HEK293 (cell line): ENCODE measurements around the gene MUC20.

Source experiments
- CTCF ChIA-PET: fragments of 350-600 bp; formaldehyde crosslinking; extraction: SDS; loops from one replicate; lab custom pipeline; 2021; ENCODE audit warnings: antibody characterized with exemption; lab: Yijun Ruan, JAX
- POLR2A ChIA-PET: fragments of 300-600 bp; formaldehyde crosslinking; extraction: SDS; loops from one replicate; lab custom pipeline; 2020; ENCODE audit warnings: antibody characterized with exemption, inconsistent platforms; lab: Yijun Ruan, JAX
- H3K27ac ChIP-seq: fragments of 200-500 bp; sonication (Bioruptor generic); 2 replicates; pipeline ENCODE4 v1.5.1; 2014; ENCODE audit warnings: low read depth, low read length, control low read depth, inconsistent platforms; ENCODE audit errors: extremely low read depth
- H3K36me3 ChIP-seq, 2 experiments: fragments of 200-500 bp in 1 of 2; sonication (Bioruptor generic) in 1 of 2; 1 replicate in 1 of 2; 2 replicates in 1 of 2; pipeline ENCODE4 v1.5.1; 2014 to 2017; ENCODE audit warnings: inconsistent platforms in 2 of 2, low read length in 2 of 2; ENCODE audit not compliant: control insufficient read depth in 2 of 2, insufficient read depth in 1 of 2
- H3K4me1 ChIP-seq: fragments of 200-500 bp; sonication (Bioruptor generic); 2 replicates; pipeline ENCODE4 v1.5.1; 2014; ENCODE audit warnings: mild to moderate bottlenecking, low read length, inconsistent platforms; ENCODE audit not compliant: control insufficient read depth, insufficient read depth
- H3K4me3 ChIP-seq: 2 replicates; pipeline ENCODE4 v1.5.1; 2011; ENCODE audit warnings: low read depth, mild to moderate bottlenecking, control low read depth, low read length, moderate library complexity
- H3K9me3 ChIP-seq: fragments of 200-500 bp; sonication (Bioruptor generic); 2 replicates; pipeline ENCODE4 v1.5.1; 2014; ENCODE audit warnings: low read depth, low read length, inconsistent platforms; ENCODE audit not compliant: control insufficient read depth, insufficient read depth
- BCL6B ChIP-seq: fragments of 450-650 bp; formaldehyde crosslinking; IDR thresholded peaks from 2 replicates; pipeline ENCODE4 v1.5.1; 2017; ENCODE audit warnings: missing biosample characterization, missing genetic modification characterization
- GLIS1 ChIP-seq: fragments of 450-650 bp; formaldehyde crosslinking; IDR thresholded peaks from 2 replicates; pipeline ENCODE4 v1.5.1; 2016; ENCODE audit warnings: missing biosample characterization, missing genetic modification characterization
- HOXC10 ChIP-seq: sonication (generic); formaldehyde crosslinking; IDR thresholded peaks from 2 replicates; pipeline ENCODE4 v1.8.1; 2023; ENCODE audit warnings: mild to moderate bottlenecking, missing genetic modification reagents
- IKZF3 ChIP-seq: fragments of 450-650 bp; IDR thresholded peaks from 2 replicates; pipeline ENCODE4 v1.5.0; 2018; ENCODE audit warnings: missing biosample characterization, mild to moderate bottlenecking, missing genetic modification characterization, moderate library complexity
- INSM2 ChIP-seq: fragments of 450-650 bp; formaldehyde crosslinking; IDR thresholded peaks from 2 replicates; pipeline ENCODE4 v1.5.1; 2016; ENCODE audit warnings: missing biosample characterization, missing genetic modification characterization
- PRDM1 ChIP-seq: fragments of 450-650 bp; formaldehyde crosslinking; IDR thresholded peaks from 2 replicates; pipeline ENCODE4; 2016; ENCODE audit warnings: missing biosample characterization, missing genetic modification characterization
- PRDM2 ChIP-seq: fragments of 450-650 bp; formaldehyde crosslinking; IDR thresholded peaks from 2 replicates; pipeline ENCODE4 v1.5.1; 2016; ENCODE audit warnings: missing biosample characterization, missing genetic modification characterization, borderline replicate concordance
- PRDM4 ChIP-seq: fragments of 450-650 bp; formaldehyde crosslinking; IDR thresholded peaks from 2 replicates; pipeline ENCODE4 v1.5.1; 2017; ENCODE audit warnings: missing biosample characterization, missing genetic modification characterization
- SCRT2 ChIP-seq: fragments of 450-650 bp; formaldehyde crosslinking; IDR thresholded peaks from 2 replicates; pipeline ENCODE4 v1.5.1; 2016; ENCODE audit warnings: missing biosample characterization, missing genetic modification characterization
- YY1 ChIP-seq: fragments of 450-650 bp; formaldehyde crosslinking; IDR thresholded peaks from 2 replicates; pipeline ENCODE4 v1.5.1; 2018; ENCODE audit warnings: missing biosample characterization, missing genetic modification characterization
- ZEB2 ChIP-seq: fragments of 450-650 bp; formaldehyde crosslinking; IDR thresholded peaks from 2 replicates; pipeline ENCODE4 v1.5.1; 2016; ENCODE audit warnings: missing biosample characterization, missing genetic modification characterization
- ZNF211 ChIP-seq: fragments of 450-650 bp; formaldehyde crosslinking; IDR thresholded peaks from 2 replicates; pipeline ENCODE4 v1.5.1; 2016; ENCODE audit warnings: low read depth, missing biosample characterization, missing genetic modification characterization
- ZNF48 ChIP-seq: fragments of 450-650 bp; formaldehyde crosslinking; IDR thresholded peaks from 2 replicates; pipeline ENCODE4 v1.5.1; 2016; ENCODE audit warnings: missing biosample characterization, missing genetic modification characterization
- ZNF585B ChIP-seq: fragments of 450-650 bp; formaldehyde crosslinking; IDR thresholded peaks from 2 replicates; pipeline ENCODE4 v1.5.1; 2016; ENCODE audit warnings: missing biosample characterization, missing genetic modification characterization
- ZNF610 ChIP-seq: fragments of 450-650 bp; formaldehyde crosslinking; IDR thresholded peaks from 2 replicates; pipeline ENCODE4 v1.5.1; 2016; ENCODE audit warnings: missing biosample characterization, missing genetic modification characterization, borderline replicate concordance
- ZNF621 ChIP-seq: fragments of 450-650 bp; formaldehyde crosslinking; IDR thresholded peaks from 2 replicates; pipeline ENCODE4 v1.5.1; 2017; ENCODE audit warnings: missing biosample characterization, missing genetic modification characterization
- ZNF624 ChIP-seq: fragments of 450-650 bp; formaldehyde crosslinking; IDR thresholded peaks from 2 replicates; pipeline ENCODE4 v1.5.1; 2017; ENCODE audit warnings: missing biosample characterization, missing genetic modification characterization
- ZNF664 ChIP-seq: fragments of 450-650 bp; formaldehyde crosslinking; IDR thresholded peaks from 2 replicates; pipeline ENCODE4 v1.5.1; 2016; ENCODE audit warnings: missing biosample characterization, missing genetic modification characterization
- ZNF791 ChIP-seq: fragments of 450-650 bp; formaldehyde crosslinking; IDR thresholded peaks from 2 replicates; pipeline ENCODE4 v1.5.1; 2016; ENCODE audit warnings: missing biosample characterization, missing genetic modification characterization

MUC20 gene

GRCh38 chr3:195703776-195704175, 17.0 kb upstream of the MUC20 start:
- ChIA-PET CTCF (no interaction called here), POLR2A (no interaction called here)
- H3K36me3 ChIP-seq, result peaks cover 0 to 5% of the 10 kb centered on the region in 2 experiments; a peak in 1 of 3 replicates
- no peak overlapping the region for H3K27ac ChIP-seq
- TF ChIP-seq PRDM4 (tag by site-specific recombination) (no peak), ZNF211 (tag by site-specific recombination) (no peak), ZNF585B (tag by site-specific recombination) (no peak), ZNF610 (tag by site-specific recombination) (no peak), ZNF791 (tag by site-specific recombination) (no peak), HOXC10 (CRISPR knock-in tag) (no peak), YY1 (no peak), ZNF48 (tag by site-specific recombination) (no peak), PRDM2 (tag by site-specific recombination) (no peak), INSM2 (tag by site-specific recombination) (no peak), ZNF624 (tag by site-specific recombination) (no peak), IKZF3 (tag by site-specific recombination) (no peak), ZNF664 (tag by site-specific recombination) (no peak), BCL6B (no peak), ZNF621 (no peak), SCRT2 (no peak), ZEB2 (tag by site-specific recombination) (no peak), GLIS1 (tag by site-specific recombination) (no peak), PRDM1 (tag by site-specific recombination) (no peak)
- no peak overlapping the region for H3K4me3 ChIP-seq
- no peaks in the 10 kb centered on the region for H3K9me3 ChIP-seq
- no peaks in the 10 kb centered on the region for H3K4me1 ChIP-seq
